Activated CD4-positive, CD25-positive, alpha-beta regulatory T cell (primary cell): ENCODE results near the gene PANK3.
"Not testable (repeated sequence)": the region's sequence is repeated elsewhere in the genome, so short reads cannot be mapped to it uniquely, and the experiment has no call there.

ENCODE experiments used
- DNase-seq, 4 experiments: peaks; one replicate each; lab custom pipeline; 2025; lab: John Stamatoyannopoulos, UW

PANK3 gene

DNA sequence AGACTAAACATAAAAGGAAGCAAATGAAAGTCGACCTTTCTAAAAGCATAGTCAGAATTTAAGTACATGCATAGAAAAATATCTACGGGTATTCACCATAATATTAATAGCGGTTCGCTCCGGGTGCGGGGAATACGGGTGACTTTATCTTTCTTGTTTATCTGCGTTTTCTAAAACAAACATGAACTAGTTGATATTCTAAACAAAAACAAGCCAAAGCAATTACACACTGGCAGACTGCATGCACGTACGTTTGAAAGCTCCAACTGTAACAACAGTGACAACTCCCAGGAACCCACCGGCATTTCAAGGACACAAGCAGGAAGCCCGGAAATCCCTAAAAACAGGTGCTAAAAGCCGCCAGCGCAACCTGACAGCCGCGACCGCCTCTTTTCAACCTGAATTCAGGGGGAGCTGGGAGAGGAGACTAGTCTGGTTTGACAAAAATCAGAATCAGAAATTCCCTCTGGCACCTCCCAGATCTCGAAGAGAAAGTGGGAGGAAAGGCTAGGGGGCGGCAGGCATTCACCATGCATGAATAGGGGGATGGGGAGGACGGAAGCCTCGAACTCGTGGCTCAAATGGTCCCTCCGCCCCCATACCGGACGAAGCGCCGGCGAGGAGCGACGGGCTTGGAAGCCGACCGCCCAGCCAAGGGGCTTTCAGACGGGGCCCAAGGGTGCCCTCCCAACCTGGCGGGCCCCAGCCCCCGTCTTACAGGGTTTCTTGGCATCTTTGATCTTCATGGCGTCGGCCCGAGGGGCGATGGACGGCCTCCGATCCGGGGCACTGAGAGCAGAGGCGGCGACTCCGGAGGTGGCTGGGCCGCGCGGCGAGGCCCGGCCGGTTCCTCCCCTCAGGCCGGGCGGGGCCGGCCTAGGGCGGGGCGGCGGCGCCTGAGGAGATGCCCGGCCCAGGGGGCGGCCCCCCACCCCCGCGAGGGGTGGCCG is at the start of gene PANK3:
TSS of gene PANK3 (minus strand) at position 831 of the 950 bp plus-strand sequence. CDS start at position 746, 85 bp downstream.
- peak in 2 of 4 experiments; percentile 35 to 40 for DNase-seq

DNA sequence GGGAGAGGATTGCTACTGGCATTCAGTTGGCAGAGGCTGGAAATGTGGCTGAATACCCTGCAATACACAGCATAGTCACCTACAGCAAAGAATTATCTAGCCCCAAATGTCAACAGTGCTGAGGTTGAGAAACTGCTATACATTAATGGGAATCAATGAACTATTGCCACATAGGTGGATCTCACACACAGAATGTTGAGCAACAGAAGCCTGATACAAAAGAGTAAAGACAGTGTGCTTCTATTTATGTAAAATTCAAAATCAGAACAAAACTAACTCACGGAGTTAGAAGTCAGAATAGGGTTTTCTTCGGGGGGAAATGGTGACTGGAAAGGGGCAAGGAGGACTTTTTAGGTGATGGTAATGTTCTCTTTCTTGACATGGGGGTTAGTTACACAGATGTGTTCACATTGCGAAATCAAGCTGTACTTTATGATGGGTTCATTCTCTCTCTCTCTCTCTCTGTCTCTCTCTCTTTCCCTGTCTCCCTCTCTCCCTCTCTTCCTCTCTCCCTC is 45.7 kb upstream of the PANK3 start:
- DNase-seq = no peak

DNA sequence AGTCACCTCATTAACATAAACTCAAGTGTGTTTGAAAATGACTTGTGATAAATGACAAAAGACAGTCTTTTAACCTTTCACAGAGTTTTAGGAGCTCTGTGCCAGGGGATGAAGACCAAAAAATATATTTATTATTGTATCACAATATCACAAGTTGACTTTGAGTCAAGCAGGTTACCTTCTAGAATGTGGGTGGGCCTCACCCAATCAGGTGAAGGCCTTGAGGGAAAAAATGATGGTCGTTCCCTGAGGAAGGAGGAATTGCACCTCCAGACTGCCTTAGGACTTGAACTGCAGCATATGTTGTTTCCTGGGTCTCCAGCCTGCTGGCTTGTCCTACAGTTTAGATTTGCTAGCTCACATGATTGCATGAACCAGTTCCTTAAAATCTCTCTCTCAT is 41.6 kb upstream of the PANK3 start:
- no peak for DNase-seq

DNA sequence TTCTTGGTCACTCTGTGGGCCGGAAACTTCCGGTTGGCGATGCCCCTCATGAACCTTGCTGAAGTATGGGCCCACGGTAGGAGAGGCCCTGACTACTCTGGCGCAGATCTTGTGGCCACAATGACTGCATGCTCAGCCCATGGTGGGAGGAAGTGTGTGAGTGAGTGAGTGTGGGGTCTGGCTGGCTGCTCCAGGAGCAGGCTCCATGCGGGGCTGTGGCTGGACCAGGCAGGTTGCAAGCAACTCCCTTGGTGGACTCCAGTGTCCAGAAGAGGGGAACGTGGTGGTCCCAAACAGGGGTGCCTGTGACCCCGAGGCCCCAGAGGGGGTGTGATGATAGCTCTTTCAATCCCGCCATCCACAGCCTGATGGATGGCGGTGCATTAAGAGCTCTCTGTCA is 35.5 kb upstream of the PANK3 start:
- DNase-seq = no peak

DNA sequence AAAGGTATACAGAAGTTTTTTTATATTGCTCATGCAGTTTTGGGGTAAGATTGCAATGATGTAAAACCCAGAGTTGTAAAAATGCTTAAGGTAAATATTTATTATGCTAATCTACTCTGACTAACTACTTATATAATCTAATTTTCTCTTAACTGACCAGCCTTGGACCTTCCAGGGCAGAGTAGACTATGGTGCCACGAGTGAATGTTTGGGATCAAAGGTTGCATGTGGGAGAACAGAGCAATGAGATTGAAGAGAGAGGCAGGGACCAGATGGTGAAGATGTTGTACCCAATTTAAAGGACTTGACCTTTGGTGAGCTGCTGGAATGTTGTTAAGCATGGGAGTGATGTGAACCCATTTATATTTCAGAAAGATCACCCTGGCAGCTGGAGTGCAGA is 34.8 kb upstream of the PANK3 start:
- no peak for DNase-seq

DNA sequence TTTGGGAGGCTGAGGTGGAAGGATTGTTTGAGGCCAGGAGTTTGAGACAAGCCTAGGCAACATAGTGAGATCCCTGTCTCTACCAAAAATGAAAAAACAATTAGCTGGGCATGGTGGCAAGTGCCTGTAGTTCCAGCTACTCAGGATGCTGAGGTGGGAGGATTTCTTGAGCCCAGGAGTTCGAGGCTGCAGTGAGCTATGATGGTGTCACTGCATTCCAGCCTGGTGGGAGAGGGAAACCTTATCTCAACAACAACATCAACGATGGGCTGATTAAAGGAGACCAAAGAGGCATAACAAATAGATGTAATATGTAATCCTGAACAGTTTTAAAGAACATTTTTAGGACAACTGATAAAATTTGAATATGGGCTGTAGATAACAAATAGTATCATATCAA is 34.2 kb upstream of the PANK3 start:
- no peak for DNase-seq

DNA sequence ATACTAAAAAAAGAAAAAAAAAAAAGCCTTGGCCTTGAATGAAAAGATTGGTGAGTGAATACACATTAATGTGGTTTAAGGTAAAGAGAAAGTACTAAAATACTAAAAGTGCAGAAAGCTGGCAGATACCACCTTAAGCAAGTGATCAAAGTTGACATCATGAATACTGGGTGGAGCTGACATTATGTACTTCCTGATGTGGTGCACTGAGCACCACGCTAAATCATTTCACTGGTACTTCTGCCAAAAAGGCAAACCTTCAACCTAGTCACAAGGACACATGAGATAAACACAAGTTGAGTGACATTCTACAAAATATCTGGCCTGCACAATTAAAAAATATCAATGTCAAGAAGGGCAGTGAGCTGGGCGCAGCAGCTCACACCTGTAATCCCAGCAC is 33.8 kb upstream of the PANK3 start:
- DNase-seq = no peak

DNA sequence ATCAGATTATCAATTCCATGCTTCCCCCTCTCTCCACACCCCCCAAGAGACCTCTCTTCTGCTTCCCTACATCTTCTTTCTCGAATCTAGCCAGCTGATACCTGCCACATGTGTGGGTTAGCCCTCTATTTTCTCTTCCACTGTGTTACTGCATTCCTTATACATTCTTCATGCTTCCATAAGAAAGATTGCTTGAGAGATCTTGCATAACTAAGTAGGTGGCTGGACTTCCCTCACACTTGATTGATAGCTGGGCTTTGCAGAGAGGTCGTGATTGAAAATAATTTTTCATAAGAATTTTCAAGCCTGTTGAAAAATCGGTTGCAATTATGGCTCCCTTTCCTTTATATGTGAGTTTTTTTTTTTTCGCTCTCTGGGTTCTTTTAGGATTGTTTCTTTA is 33.0 kb upstream of the PANK3 start:
- no peak for DNase-seq

DNA sequence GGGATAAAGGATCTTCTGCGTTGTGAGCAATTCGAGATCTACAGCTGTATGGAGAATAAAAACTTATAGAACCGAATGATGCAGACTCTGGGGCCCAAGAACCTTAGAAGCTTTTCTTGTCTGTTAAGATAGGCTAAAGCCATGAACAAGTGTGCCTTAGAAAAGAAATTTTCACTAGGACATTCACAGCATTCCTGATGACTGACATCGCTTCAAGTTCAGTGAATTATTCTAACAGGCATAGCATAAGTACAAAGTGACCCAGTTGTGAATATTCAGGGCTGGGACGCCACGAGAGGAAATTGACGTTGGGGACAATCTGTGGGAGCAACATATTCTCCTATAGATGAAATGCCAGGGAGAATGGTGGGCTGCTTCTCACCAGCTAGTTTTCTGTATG is 32.0 kb upstream of the PANK3 start:
- DNase-seq = no peak

DNA sequence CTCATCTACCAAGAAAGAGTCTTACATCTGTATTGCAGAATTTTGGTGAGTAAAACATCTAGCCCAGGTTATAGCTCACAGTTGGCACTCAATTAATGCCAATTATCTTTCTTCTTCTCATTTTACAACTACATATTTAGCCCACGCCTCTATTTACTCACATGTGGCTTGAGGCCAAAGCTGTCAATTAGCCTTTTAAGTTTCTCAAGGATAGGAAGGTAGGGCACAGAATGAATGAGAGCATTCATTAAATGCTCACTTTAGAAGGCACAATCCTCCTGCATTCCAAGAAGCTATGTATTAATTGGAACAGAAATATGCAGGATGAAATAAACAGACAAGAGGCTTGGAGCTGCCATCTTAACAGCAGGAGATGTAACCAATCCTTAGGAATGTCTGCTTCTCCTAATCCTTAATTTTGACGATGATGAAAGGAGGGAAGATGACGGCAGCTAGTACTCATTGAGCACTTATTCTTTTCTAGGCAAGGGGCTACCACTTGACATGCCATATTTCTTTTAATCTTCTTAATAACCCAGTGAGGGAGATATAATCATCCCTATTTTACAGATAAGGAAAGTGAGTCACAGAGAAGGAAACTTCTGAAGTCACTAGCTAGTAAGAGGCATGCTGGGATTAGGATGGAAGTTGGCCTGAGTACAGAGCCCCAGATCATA is 30.8 kb upstream of the PANK3 start:
- no peak for DNase-seq

DNA sequence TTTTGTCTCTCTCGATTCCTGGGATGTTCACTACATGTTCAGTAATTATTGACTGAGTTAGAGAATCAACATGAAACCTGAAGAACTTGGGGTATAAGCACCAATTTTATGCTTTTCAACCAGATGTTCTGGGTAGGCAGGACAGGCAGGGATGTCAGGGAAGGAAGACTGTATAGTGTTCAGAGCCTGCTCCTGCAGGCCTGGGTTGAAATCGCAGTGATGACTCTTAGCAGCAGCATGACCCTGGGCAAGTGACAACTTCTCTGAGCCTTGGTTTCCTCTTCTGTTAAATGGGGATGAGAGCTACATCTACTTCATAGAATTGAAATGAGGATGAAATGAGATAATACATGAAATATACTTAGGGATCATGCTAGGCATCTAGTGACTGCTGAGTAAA is 29.7 kb upstream of the PANK3 start:
- no peak for DNase-seq

DNA sequence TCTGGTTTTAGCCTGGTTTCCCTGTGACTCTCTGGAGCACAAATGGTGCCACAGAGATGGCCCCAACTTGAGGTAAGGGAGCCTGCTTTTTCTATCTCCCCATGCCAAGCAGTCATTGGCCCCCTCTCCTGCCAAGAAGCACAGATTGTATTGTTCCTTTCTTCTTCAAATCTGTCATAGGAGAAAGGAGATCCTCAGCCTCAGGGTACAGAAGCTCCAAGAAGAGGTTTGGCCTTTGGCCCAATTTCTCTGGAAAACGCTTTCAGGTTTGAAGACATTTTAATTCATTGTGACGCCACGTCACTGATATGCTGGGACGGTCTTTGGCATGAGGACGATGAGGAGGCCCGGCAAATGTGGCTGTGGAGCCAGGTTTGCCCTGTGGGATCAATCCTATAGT is 29.2 kb upstream of the PANK3 start:
- DNase-seq = no peak

DNA sequence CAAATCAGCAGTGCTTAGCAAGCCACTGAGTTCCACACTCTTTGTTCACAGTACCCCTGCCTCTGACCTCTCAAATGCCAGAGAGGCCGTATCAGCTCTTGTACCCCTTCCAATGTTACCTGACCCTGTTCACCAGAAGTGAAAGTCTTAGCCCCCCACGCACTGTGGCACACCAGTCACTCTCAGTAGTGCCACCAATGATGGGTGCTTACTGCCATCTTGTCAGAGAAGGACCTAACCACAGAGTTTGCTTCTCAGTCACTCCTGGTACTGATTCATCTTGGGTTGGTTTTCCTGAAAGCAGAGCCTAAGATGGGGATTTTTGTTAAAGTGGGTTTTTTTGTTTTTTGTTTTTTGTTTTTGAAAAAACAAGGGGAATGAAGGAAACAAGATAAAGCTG is 28.8 kb upstream of the PANK3 start:
- DNase-seq = no peak

DNA sequence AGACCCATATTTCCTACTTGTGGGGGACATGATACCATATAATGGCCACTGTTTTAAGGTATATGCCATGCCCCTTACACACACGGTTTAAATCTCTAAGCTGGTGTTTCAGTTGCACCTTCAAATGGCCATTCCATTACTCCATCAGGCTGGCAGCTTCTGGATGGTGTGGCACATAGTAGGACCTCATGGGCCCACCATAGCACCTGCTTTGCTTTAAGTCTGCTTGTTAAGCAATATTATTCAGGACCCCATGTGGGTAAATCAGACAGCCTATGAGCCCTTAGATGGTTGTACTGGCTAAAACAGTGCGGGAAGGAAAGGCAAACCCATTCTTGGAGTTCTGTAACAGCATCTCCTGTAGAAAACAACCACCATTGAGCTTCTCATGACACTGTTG is 27.4 kb upstream of the PANK3 start:
- DNase-seq = no peak

DNA sequence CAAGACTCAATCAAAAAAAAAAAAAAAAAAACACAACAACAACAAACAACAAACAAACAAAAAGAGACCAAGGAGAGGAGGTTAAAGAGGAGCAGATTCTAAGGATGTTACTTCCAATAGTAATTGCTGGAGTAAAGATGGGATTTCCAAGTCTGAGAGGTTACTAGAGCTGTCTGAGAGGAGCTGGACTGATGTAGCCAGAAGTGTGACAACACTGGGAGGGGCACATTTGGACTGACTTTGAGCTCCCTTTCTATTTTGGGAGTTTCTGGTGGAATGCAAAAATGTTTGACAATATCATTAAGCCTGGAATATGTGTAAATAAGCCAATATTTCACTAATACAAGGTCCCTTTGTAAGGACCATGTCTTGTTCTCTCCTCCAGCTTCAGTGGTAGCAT is 25.3 kb upstream of the PANK3 start:
- DNase-seq = no peak

DNA sequence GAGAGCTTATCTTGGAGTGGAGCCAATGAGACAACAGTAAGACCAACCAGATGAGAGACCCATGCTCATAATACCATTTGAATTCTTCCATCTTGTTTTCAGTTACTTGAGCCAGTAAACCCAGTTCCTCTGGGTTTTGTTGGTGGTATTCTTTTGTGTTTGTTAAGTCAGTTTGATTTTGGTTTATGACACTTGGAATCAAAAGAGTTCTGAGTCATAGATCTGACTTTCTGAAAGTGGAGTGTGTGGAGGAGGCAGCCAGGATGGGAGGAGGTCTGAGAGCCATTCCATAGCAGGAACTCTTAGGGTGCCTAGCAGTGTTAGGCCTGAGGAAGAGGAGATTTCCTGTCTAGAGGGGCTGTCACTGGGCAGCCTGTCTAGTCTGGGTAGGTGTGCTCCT is 24.6 kb upstream of the PANK3 start:
- no peak for DNase-seq

DNA sequence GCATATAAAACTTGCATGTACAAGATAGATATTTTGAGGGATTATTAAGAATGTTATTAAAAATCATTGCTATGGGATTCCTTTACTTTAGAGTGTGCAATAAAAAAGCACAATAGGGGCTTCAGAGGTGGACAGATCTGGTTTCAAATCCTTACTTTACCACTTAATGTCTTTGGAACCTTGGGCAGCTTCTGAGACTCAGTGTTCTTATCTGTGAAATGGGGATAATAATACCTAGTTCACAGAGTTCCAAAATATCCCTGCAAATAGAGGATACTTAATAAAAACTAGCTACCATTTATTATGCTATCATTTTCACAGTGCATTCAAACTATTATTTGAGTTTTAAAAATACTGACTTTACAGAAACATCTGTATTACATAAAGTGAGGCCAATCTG is 23.3 kb upstream of the PANK3 start:
- no peak for DNase-seq

DNA sequence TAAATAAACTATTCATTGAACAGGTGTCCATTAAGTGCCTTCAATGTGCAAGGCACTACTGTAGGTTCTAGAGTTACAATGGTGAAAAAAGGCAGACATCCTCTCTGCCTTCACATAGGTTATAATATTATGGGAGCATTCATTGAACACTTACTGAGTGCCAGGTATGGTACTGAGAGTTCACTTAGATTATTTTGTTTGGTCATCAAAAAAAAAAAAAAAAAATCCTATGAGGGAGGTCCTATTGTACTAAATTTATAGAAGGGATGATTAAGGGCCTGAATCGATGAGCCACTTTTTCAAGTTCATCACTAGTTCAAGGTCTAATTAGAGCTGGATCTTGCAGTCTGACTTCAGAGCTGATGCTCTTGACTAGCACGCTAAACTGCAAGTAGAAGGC is 22.8 kb upstream of the PANK3 start:
- no peak for DNase-seq

DNA sequence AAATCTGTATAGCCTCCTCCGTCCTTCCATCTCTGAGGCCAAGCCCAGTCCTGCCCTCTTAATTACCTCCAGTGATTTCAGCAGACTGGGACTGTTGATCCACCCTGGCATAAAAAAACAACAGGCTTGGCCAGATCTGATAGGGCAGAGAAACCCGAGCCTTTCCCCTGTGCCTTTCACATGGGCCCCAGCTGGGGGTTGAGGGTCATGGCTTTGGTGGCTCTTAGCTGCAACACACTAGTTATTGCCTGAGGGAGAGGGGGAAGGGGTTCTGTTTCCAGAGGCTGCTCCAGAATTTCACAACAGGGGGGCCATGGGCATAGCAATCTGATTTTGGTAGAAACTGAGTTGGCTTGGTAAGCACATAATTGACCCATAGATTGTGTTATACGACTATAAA is 21.2 kb upstream of the PANK3 start:
- DNase-seq = no peak

DNA sequence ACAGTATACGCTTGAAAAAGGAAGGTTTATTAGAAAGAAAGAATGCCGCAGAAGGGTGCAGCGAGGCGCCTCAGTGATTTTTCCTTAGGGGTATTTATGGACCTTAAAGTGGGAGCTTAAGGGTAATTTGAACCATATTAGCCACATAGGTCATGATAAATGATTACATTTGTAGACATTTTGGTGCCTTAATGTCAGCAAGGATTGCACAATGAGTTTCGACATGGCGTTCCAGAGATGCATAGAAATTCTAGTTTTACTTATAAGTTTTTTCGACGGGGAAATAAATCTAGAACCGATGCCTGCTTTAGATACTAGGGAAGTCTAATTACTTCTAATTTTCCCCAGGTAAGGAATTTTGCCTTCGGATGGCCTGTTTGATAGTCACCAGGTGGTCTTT is 20.7 kb upstream of the PANK3 start:
- DNase-seq = no peak

DNA sequence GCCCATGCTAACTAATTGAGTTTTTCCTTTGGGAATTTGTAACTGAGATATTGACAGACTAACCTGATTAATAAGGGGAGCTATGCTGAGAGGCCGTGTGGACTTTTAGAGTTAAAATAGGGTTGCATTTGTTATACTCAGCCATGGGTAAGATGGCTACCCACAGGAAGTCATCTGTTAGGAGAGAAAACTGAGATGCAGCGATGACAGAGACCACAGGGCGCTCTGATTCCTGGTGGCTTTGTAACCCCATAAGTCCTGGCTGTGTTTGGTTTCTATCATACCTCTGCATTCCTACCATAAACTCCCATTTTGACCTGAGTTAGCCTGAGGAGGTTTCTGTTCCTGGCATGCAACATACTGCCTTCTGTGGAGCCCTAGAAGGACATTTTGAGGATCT is 19.5 kb upstream of the PANK3 start:
- DNase-seq = no peak

DNA sequence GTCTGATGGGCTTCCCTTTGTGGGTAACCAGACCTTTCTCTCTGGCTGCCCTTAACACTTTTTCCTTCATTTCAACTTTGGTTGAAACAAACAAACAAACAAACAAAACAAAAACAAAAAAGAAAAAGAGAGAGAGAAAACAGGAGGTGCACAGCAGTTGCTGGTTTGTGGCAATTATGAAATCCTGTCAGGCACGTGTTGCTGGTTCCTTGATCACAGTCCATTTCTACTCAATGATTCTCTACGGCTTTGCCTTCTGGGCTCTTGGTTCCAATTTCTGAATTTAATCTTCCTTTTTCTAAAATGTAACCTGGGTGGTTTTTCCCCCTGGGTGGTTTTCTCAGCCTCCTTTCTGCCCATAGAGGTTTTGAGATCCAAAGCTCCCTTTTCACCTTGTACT is 17.8 kb upstream of the PANK3 start:
- no peak for DNase-seq

DNA sequence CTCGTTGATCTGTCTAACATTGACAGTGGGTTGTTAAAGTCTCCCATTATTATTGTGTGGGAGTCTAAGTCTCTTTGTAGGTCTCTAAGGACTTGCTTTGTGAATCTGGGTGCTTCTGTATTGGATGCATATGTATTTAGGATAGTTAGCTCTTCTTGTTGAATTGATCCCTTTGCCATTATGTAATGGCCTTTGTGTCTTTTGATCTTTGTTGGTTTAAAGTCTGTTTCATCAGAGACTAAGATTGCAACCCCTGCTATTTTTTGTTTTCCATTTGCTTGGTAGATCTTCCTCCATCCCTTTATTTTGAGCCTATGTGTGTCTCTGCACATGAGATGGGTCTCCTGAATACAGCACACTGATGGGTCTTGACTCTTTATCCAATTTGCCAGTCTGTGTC is 17.0 kb upstream of the PANK3 start:
- not testable (repeated sequence) for DNase-seq
